Renal cortex interstitium (tissue), 11 donors: ENCODE results near the gene HNF1A. TPM values are rescaled to one million over a fixed set of nuclear protein-coding genes. Genes with fewer than 3 reads are reported as not detected.
"Not testable (repeated sequence)": the region's sequence is repeated elsewhere in the genome, so short reads cannot be mapped to it uniquely, and the experiment has no call there.

ENCODE experiments used
- DNase-seq, 11 donors: peaks; one replicate each; pipeline ENCODE4 v3.0.0-alpha.2; 2013; ENCODE audit warnings: low read depth in 9 of 11, low spot score in 4 of 11; ENCODE audit errors: extremely low read depth in 1 of 11
- polyA plus RNA-seq, 3 donors: library from polyadenylated mRNA; unstranded; fragments of 120-200 nt; gene quantifications; one replicate each; pipeline ENCODE4 v1.2.1, GENCODE V29; 2013; ENCODE audit not compliant: insufficient read length in 3 of 3

Gene HNF1A
- polyA plus RNA-seq, 3 donors = 12.8 to 21.6 (median 18.3) TPM

DNA sequence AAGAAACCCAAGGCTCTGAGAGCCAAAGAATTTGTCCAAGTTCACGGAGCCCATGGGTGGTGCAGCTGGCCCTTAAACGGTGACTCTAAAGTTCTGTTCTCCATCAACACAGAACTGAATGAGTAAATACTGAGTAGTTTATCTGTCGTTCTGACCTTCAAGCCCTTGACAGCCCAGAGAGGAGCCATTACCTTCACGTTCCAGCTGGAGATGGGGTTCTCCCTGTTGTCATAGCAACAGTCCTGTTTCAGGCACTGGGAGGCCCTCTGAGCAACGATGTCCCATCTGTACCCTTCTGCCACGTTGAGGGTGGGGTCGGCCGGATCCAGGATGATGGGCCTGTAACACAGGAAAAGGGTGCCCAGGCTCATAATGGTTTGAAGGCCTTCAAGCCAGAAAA is 45.5 kb downstream of the HNF1A start:
- no peak for DNase-seq

DNA sequence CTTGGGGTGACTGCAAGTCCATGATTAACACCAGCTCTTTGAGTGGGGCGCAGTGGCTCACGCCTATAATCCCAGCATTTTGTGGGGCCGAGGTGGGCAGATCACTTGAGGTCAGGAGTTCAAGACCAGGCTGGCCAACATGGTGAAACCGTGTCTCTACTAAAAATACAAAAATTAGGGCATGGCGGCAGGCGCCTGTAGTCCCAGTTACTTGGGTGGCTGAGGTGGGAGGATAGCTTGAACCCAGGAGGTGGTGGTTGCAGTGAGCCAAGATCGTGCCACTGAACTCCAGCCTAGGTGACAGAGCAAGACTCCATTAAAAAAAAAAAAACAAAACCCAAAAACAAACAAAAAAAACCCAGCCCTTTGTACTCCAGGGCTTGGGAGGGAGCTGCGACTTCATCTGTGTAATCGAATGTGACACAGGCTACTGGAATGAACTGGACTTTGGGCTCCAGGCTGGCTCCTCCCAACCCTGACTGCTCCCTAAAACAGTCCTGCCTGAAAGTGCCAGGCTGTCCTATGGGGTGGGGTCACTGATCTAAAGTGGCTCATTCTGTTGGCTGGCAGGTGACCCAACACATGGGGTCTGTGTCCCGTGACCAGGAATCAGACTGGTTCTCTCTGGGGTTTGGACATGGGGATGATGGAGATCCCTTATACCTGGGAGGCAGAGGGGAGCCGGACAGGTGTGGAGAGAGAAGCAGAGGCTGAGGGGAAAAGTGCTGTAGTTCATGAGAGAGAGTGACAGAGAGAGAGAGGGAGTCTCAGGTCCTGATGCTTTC is 47.3 kb downstream of the HNF1A start:
- no peak for DNase-seq

DNA sequence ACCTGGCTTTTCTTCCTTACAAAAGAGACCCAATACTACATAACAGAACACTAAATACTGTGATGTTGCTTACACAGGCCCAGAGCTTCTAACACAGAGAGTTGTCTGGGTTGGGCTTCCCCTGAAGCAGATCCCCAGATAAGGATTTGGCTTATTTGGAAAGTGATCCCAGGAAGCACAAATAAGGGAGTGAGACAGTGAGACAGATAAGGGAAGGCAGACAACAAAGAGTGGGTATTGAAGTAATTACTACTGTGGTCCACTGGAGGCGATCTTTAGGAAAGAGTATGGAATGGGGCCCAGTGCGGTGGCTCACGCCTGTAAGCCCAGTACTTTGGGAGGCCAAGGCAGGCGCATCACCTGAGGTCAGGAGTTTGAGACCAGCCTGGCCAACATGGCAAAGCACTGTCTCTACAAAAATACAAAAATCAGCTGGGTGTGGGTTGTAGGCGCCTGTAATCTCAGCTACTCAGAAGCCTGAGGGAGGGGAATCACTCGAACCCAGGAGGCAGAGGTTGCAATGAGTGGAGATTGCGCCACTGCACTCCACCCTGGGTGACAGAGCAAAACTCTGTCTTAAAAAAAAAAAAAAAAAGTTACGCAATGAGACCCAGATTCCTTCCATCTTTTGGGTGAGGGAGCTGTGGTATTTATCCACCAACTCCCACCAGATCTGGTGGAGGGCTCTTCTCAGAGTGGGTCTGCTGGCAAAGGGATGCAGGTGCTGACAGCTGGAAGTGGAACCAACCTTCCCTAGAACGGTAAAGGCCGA is 48.1 kb downstream of the HNF1A start:
- DNase-seq = no peak

- no peak for DNase-seq
These were observed 52.4 kb downstream of the HNF1A start for GRCh38 chr12:121030576-121031212.

- DNase-seq = no peak
These were observed 55.4 kb downstream of the HNF1A start for GRCh38 chr12:121033625-121034349.

DNA sequence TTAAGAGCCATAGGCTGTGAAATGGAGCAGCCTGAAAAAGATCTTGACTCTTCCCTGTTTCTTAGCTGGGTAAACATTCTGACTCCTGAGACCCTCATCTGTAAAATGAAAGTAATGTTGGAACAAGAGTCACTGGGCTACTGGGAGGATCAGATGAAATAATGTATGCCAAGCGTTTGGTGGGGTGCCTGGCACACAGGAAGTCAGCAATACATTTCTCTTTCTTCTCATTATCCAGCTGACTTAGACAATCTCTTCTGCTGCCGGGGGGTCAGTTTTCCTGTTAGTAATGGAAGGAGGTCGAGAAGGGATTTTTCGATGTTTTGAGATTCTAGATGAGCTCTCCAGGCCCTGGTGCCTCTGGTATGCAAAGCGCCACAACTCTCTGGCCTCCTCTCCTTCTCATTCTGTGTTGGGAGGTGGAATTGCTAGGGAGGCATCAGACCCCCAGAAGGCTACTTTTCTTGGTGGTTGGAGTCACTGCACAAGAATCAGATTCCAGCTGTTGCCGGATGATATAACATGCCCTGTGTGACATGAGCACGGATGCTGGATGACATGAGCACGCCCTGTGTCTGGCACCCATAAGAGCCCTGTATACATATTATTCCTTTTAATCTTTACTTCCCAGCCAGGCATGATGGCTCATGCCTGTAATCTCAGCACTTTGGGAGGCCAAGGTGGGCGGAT is 56.4 kb downstream of the HNF1A start:
- no peak for DNase-seq

GRCh38 chr12:121036810-121037326 is 58.5 kb downstream of the HNF1A start:
- DNase-seq = no peak

DNA sequence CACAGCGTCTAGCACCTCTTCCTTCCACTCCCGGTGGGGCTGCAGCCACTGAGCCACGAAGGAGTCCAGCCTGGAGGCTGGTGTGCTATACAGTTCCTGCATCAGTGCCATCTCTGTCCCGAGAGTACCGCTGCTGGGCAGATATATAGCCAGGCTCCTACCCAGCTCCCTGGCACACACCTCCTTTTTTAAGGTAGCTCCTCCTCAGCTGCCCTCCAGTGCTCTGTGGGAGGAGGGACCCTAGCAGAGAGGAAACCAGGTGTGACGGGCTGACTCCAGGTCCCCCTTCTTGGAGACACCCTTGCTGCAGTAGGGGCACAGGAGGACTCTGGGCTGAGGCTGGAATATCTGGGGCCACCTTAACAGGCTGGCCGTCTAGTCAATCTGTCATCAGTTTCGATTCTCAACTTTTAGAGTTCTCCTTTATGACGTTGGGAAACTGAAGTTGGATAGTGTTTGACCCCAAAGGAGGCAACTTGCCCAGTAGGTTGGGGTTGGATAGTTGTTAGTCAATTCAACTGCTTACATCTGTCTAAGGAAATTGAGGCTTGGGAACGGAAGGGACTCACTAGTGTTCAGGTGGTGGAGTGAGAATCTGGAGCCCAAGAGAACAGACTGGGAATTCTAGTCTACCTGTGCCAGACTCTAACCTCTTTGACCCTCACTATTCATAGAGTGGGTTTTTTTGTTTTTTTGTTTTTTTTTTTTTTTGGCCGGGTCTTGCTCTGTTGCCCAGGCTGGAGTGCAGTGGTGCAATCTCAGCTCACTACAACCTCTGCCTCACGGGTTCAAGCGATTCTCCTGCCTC is 60.7 kb downstream of the HNF1A start, which contains the start of gene OASL:
Gene OASL, minus strand, starts transcription at position 386 of the 808 bp plus-strand sequence. Its CDS starts 275 bp downstream, at position 111.
- no peak for DNase-seq

GRCh38 chr12:121043067-121043466 is 64.7 kb downstream of the HNF1A start:
- DNase-seq = no peak

- DNase-seq = not testable (repeated sequence)
These were observed 69.1 kb downstream of the HNF1A start for GRCh38 chr12:121047400-121047799.

- no peak for DNase-seq
These were observed 70.1 kb downstream of the HNF1A start for GRCh38 chr12:121048442-121048841.

DNA sequence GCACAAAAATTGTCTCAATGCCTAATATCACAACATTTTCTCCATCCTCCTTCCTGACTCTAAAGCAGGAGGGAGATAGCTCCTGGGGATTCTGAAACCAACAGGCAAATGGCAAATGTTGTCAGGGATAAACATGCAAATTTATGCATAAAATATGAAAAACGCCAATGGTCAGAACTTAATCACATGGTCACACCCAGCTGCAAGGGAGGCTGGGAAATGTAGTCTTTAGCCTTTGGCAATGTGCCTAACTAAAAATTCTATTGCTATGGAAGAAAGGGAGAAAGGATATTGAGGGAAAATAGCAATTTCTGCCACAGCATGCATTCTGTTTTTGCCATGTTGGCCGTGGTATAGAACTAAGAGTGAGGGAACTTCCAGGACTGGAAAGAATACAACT is 72.4 kb downstream of the HNF1A start:
- DNase-seq = no peak

Other genes with a start within 250 kb of the HNF1A start
- gene SPPL3, start 74.2 kb upstream of the HNF1A start, polyA plus RNA-seq = 10 to 100 TPM; 76.5 to 85.2 (median 84.3) TPM
- gene C12orf43, start 37.9 kb downstream of the HNF1A start, polyA plus RNA-seq = 10 to 100 TPM; 14.6 to 18.3 (median 16.7) TPM
- under 1 TPM; 0.09 to 0.21 (median 0.12) TPM for gene OASL, start 60.7 kb downstream of the HNF1A start, polyA plus RNA-seq
- gene P2RX7, start 154.3 kb downstream of the HNF1A start, polyA plus RNA-seq = 1 to 10 TPM in 1 of 3 donors, under 1 TPM in 2; 0.79 to 1.1 (median 0.97) TPM
- 10 to 100 TPM; 31.3 to 34.1 (median 31.5) TPM for gene P2RX4, start 231.6 kb downstream of the HNF1A start, polyA plus RNA-seq